ENCODE results near the gene APOBEC3B.
"Not testable (repeated sequence)": the region's sequence is repeated elsewhere in the genome, so short reads cannot be mapped to it uniquely, and the experiment has no call there.

The APOBEC3B gene

DNA sequence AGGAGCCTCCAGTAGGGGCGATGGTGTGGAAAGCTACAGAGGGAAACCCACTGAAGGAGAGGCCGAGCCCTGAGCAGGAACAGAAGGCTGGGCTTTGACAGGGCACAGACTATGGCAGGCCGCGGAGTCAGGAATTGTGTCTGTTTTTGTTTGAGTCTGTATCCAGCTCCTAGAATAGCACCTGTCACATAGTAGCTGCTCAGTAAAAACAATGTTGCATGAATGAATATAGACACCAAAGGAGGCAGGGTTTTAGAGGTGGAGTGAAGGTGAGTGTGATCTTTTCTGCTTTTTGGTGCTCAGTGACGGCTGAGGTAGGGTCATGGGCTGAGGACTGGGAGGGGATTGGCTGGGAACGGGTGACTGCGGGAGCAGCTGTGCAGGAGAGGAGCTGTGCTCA is 43.2 kb upstream of the APOBEC3B start:
- no peak overlapping the region for H3K4me3 ChIP-seq (ENCODE audit: low read depth, low read length)
- no peak for DNase-seq (ENCODE audit: low read depth)
- TF ChIP-seq, protein P1, sequence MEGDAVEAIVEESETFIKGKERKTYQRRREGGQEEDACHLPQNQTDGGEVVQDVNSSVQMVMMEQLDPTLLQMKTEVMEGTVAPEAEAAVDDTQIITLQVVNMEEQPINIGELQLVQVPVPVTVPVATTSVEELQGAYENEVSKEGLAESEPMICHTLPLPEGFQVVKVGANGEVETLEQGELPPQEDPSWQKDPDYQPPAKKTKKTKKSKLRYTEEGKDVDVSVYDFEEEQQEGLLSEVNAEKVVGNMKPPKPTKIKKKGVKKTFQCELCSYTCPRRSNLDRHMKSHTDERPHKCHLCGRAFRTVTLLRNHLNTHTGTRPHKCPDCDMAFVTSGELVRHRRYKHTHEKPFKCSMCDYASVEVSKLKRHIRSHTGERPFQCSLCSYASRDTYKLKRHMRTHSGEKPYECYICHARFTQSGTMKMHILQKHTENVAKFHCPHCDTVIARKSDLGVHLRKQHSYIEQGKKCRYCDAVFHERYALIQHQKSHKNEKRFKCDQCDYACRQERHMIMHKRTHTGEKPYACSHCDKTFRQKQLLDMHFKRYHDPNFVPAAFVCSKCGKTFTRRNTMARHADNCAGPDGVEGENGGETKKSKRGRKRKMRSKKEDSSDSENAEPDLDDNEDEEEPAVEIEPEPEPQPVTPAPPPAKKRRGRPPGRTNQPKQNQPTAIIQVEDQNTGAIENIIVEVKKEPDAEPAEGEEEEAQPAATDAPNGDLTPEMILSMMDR (conservative IDR thresholded peaks at IDR 0.05; ENCODE audit: low read depth, low read length): no peak

DNA sequence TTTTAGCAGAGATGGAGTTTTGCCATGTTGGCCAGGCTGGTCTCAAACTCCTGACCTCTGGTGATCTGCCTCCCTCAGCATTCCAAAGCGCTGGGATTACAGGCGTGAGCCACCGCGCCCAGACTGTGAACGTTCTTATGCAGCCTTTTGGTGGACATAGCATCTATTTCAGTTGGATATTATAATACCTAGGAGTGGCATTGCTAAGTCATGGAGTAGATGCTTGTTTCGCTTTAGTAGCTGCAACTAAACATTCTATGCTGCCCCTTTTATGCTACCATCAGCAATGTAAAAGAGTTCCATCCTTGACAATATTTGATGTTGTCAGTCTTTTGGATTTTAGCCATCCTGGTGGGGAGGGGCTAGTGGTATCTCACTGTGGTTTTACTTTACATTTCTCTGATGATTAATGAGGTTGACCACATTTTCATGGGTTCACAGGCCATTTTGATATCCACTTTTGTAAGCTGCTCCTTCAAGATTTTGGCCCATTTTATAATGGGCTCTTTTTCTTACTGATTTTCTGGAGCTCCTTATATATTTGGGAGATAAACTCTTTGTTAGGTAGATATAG is 41.2 kb upstream of the APOBEC3B start:
- H3K4me3 ChIP-seq (ENCODE audit: low read depth, low read length): no peak overlapping the region
- no peak for DNase-seq (ENCODE audit: low read depth)
- TF ChIP-seq, protein P1 (conservative IDR thresholded peaks at IDR 0.05; ENCODE audit: low read depth, low read length): no peak

GRCh38 chr22:38941488-38941987 is 40.6 kb upstream of the APOBEC3B start:
- DNase-seq (ENCODE audit: low read depth): no peak
- H3K4me3 ChIP-seq (ENCODE audit: low read depth, low read length): no peak overlapping the region
- TF ChIP-seq, protein P1 (conservative IDR thresholded peaks at IDR 0.05; ENCODE audit: low read depth, low read length): no peak

DNA sequence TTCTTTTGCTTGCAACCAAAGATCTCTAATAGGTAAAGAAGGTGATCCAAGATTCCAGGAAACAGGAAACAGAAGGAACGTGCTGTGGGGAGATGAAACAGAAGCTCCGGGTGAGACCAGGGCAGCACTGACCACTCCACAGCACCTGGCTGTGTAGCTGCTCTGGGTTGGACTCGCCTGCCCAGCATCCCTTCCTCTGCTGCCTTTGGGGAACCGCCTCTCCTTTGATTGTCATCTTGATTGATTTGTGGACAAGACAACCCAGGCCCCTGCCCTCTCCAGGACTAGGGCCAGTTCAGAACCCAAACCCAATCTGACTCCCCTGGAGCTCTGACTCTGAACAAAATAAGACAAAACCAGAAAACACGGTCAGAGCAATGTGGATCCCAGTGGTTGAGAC is 39.4 kb upstream of the APOBEC3B start:
- TF ChIP-seq, protein P1 (conservative IDR thresholded peaks at IDR 0.05; ENCODE audit: low read depth, low read length): no peak
- no peak for DNase-seq (ENCODE audit: low read depth)
- no peak overlapping the region for H3K4me3 ChIP-seq (ENCODE audit: low read depth, low read length)

DNA sequence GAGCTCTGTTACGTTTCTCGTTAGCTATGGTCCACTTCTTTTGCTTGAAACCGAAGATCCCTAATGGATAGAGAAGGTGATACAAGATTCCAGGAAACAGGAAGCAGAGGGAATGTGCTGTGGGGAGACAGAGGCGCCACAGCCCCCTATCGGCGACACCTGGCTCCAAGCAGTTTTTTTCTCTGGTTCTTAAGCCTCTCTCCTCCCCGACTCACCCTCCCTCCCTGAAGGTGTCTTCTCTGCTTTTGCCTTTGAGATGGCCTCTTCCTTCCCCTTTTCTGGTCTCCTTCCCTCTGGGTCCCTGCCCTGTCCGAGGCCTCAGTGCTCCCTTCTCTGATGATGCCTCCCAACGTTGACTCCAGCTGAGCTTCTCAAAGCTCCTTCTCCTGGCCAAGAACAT is 38.9 kb upstream of the APOBEC3B start:
- TF ChIP-seq, protein P1 (conservative IDR thresholded peaks at IDR 0.05; ENCODE audit: low read depth, low read length): peak; percentile 3
- no peak overlapping the region for H3K4me3 ChIP-seq (ENCODE audit: low read depth, low read length)
- DNase-seq (ENCODE audit: low read depth): no peak

GRCh38 chr22:38943882-38944281 is 38.3 kb upstream of the APOBEC3B start:
- TF ChIP-seq, protein P1 (conservative IDR thresholded peaks at IDR 0.05; ENCODE audit: low read depth, low read length): no peak
- no peak overlapping the region for H3K4me3 ChIP-seq (ENCODE audit: low read depth, low read length)
- DNase-seq (ENCODE audit: low read depth): no peak

DNA sequence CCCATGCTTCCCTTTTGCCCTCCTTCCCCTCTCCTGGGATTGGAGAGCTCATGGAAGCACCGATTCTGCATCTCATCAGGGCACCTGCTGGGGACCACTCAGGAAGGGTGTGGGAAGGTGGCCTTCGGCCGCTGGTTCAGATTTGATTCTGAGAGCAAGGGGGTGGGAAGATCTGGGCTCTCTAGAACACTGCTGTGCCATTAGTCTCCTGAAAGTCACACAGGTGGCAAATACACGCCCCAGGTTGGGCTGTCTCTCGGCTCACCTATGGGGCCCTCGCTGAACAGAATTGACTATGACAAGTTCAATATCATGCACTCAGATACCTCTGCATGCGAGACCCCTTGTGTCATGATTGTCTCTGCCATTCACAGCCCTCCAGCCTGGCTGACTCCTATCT is 37.5 kb upstream of the APOBEC3B start:
- TF ChIP-seq, protein P1 (conservative IDR thresholded peaks at IDR 0.05; ENCODE audit: low read depth, low read length): no peak

GRCh38 chr22:38945706-38946338 is 36.3 kb upstream of the APOBEC3B start:
- DNase-seq (ENCODE audit: low read depth); H3K4me3 ChIP-seq (ENCODE audit: low read depth, low read length): not testable (repeated sequence)

More for the DNA sequence above, 37.5 kb upstream of the APOBEC3B start:
- DNase-seq (ENCODE audit: low read depth): no peak
- no peak overlapping the region for H3K4me3 ChIP-seq (ENCODE audit: low read depth, low read length)
